ENCODE results near the gene MCCC1. TPM values are rescaled to one million over a fixed set of nuclear protein-coding genes. Genes with fewer than 3 reads are reported as not detected.

The MCCC1 gene
- total RNA-seq, 3 donors from 2014 or later (not counting 1 experiment from before 2014, with no cell fraction given) = 18.4 to 23.0 (median 21.7) TPM

DNA sequence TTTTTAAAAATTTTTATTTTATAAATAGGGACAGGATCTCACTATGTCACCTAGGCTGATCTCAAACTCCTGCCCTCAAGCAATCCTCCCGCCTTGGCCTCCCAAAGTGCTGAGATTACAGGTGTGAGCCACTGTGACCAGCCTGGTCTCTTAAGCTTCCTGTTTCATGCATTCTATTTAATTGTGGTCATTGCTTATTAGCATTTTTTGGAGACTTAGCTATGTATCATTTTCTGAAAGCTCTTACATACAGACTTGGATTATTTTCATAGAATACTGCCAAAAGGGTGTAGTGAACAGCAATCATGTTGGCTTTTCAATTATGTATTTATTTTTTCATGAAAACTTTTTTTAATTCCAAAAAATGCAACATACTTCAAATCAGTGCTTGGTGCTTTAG, 67.5 kb downstream of the MCCC1 start:
- ATAC-seq (no peak), DNase-seq (no peak)
- 75% methylated on average over 1 of the region's 1 CpG for WGBS (ENCODE audit: insufficient coverage)
- Histone ChIP-seq H3K9me3 (ENCODE audit: control insufficient read depth, insufficient read depth, low read length) (no peaks in the 10 kb centered on the region), H3K27ac (ENCODE audit: low read length) (no peak overlapping the region), H3K4me3 (ENCODE audit: low read length) (no peak overlapping the region), H3K36me3 (ENCODE audit: control insufficient read depth, insufficient read depth, low read length) (peaks cover 32% of the 10 kb centered on the region), H3K4me1 (ENCODE audit: control insufficient read depth, insufficient read depth, low read length) (no peaks in the 10 kb centered on the region), H3K27me3 (ENCODE audit: control insufficient read depth, insufficient read depth, low read length) (no peaks in the 10 kb centered on the region)
- Mint-ChIP-seq H3K9me3 (no peaks in the 10 kb centered on the region), H3K27ac (no peak overlapping the region), H3K36me3 (peaks cover 30% of the 10 kb centered on the region), H3K27me3 (ENCODE audit: low read depth in 2 of 2) (no peaks in the 10 kb centered on the region), H3K4me1 (no peaks in the 10 kb centered on the region), H3K4me3 (no peak overlapping the region)
- no peak for TF ChIP-seq CTCF (IDR thresholded peaks at IDR 0.05)
- intact Hi-C loops (cut with micrococcal nuclease) = no loop called here

DNA sequence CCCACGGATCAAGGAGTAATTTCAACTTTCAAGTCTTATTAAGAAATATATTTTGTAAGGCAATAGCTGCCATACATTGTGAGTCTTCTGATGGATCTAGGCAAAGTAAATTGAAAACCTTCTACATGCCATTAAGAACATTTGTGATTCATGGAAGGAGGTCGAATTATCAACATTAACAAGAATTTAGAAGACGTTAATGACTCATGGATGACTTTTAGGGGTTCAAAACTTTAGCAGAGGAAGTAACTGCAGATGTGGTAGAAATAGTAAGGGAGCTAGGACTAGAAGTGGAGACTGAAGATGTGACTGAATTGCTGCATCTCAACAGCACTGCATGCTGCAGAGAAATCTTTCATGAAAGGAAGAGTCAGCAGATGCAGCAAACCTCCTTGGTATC, 70.9 kb downstream of the MCCC1 start:
- peaks cover 25% of the 10 kb centered on the region for H3K36me3 ChIP-seq (ENCODE audit: control insufficient read depth, insufficient read depth, low read length)
- no peaks in the 10 kb centered on the region for H3K4me1 ChIP-seq (ENCODE audit: control insufficient read depth, insufficient read depth, low read length)
- no peak overlapping the region for H3K4me3 Mint-ChIP-seq
- no peaks in the 10 kb centered on the region for H3K9me3 Mint-ChIP-seq
- no peak for ATAC-seq
- H3K36me3 Mint-ChIP-seq = peaks cover 28% of the 10 kb centered on the region
- H3K27me3 Mint-ChIP-seq (ENCODE audit: low read depth in 2 of 2) = no peaks in the 10 kb centered on the region
- H3K4me3 ChIP-seq (ENCODE audit: low read length) = no peak overlapping the region
- no peak for DNase-seq
- H3K9me3 ChIP-seq (ENCODE audit: control insufficient read depth, insufficient read depth, low read length) = no peaks in the 10 kb centered on the region
- no peak overlapping the region for H3K27ac Mint-ChIP-seq
- H3K27ac ChIP-seq (ENCODE audit: low read length) = no peak overlapping the region
- H3K27me3 ChIP-seq (ENCODE audit: control insufficient read depth, insufficient read depth, low read length) = no peaks in the 10 kb centered on the region
- TF ChIP-seq CTCF (IDR thresholded peaks at IDR 0.05) = no peak
- 100% methylated on average over 2 of the region's 3 CpGs for WGBS (ENCODE audit: insufficient coverage)
- no peaks in the 10 kb centered on the region for H3K4me1 Mint-ChIP-seq
- intact Hi-C loops (cut with micrococcal nuclease) = no loop called here

- Histone ChIP-seq H3K4me1 (ENCODE audit: control insufficient read depth, insufficient read depth, low read length) (no peaks in the 10 kb centered on the region), H3K4me3 (ENCODE audit: low read length) (no peak overlapping the region), H3K27me3 (ENCODE audit: control insufficient read depth, insufficient read depth, low read length) (no peaks in the 10 kb centered on the region), H3K27ac (ENCODE audit: low read length) (no peak overlapping the region), H3K36me3 (ENCODE audit: control insufficient read depth, insufficient read depth, low read length) (peaks cover 18% of the 10 kb centered on the region), H3K9me3 (ENCODE audit: control insufficient read depth, insufficient read depth, low read length) (no peaks in the 10 kb centered on the region)
- no peaks in the 10 kb centered on the region for H3K9me3 Mint-ChIP-seq
- TF ChIP-seq CTCF (IDR thresholded peaks at IDR 0.05) = no peak
- intact Hi-C loops (cut with micrococcal nuclease) = no loop called here
- no peaks in the 10 kb centered on the region for H3K4me1 Mint-ChIP-seq
- WGBS (ENCODE audit: insufficient coverage) = 100% methylated on average over 1 of the region's 1 CpG
- no peak for DNase-seq
- no peak overlapping the region for H3K27ac Mint-ChIP-seq
- no peaks in the 10 kb centered on the region for H3K27me3 Mint-ChIP-seq (ENCODE audit: low read depth in 2 of 2)
- H3K4me3 Mint-ChIP-seq = no peak overlapping the region
- ATAC-seq = no peak
- peaks cover 28% of the 10 kb centered on the region for H3K36me3 Mint-ChIP-seq
Measured at GRCh38 chr3:183027276-183027675, 72.0 kb downstream of the MCCC1 start.

GRCh38 chr3:183022936-183023516, 76.3 kb downstream of the MCCC1 start:
- Mint-ChIP-seq H3K4me3 (no peak overlapping the region), H3K27me3 (ENCODE audit: low read depth in 2 of 2) (no peaks in the 10 kb centered on the region), H3K9me3 (no peaks in the 10 kb centered on the region), H3K36me3 (peaks cover 17% of the 10 kb centered on the region), H3K27ac (no peak overlapping the region), H3K4me1 (no peaks in the 10 kb centered on the region)
- H3K4me3 ChIP-seq (ENCODE audit: low read length) = no peak overlapping the region
- H3K27ac ChIP-seq (ENCODE audit: low read length) = no peak overlapping the region
- no peak for TF ChIP-seq CTCF (IDR thresholded peaks at IDR 0.05)
- 100% methylated on average over 2 of the region's 3 CpGs for WGBS (ENCODE audit: insufficient coverage)
- no peaks in the 10 kb centered on the region for H3K27me3 ChIP-seq (ENCODE audit: control insufficient read depth, insufficient read depth, low read length)
- no peaks in the 10 kb centered on the region for H3K4me1 ChIP-seq (ENCODE audit: control insufficient read depth, insufficient read depth, low read length)
- no peaks in the 10 kb centered on the region for H3K9me3 ChIP-seq (ENCODE audit: control insufficient read depth, insufficient read depth, low read length)
- peaks cover 32% of the 10 kb centered on the region for H3K36me3 ChIP-seq (ENCODE audit: control insufficient read depth, insufficient read depth, low read length)
- intact Hi-C loops (cut with micrococcal nuclease) = no loop called here
- DNase-seq (no peak), ATAC-seq (no peak)
